Psoas muscle (tissue), 8 donors: ENCODE results near the gene DNAJB1. TPM values are rescaled to one million over a fixed set of nuclear protein-coding genes. Genes with fewer than 3 reads are reported as not detected.

Experiments used
- ATAC-seq, 4 donors: fragments of 200-7000 bp; cut with Tn5 transposase; one replicate each; pipeline ENCODE4 v1.9.1; 2020; ENCODE audit warnings: moderate library complexity in 3 of 4, mild to moderate bottlenecking in 2 of 4
- DNase-seq, 2 donors: peaks; one replicate each; pipeline ENCODE4 v3.0.0-alpha.2; 2020
- H3K27ac ChIP-seq: fragments of 200-600 bp; one replicate; pipeline ENCODE4 v1.8.0; 2022
- H3K27me3 ChIP-seq, 3 donors: fragments of 200-600 bp in 1 of 3; one replicate each; pipeline versions ENCODE4 v1.6.1 to v1.8.0; 2013 to 2022; ENCODE audit warnings: low read length in 2 of 3, mild to moderate bottlenecking in 2 of 3, moderate library complexity in 1 of 3; ENCODE audit not compliant: insufficient read depth in 3 of 3
- H3K36me3 ChIP-seq, 2 donors: fragments of 200-600 bp in 1 of 2; one replicate each; pipeline versions ENCODE4 v1.6.1 to v1.8.0; 2013 to 2022; ENCODE audit warnings: low read depth in 1 of 2, mild to moderate bottlenecking in 1 of 2, moderate library complexity in 1 of 2; ENCODE audit not compliant: insufficient read depth in 1 of 2
- H3K4me1 ChIP-seq: fragments of 200-600 bp; one replicate; pipeline ENCODE4 v1.8.0; 2022
- H3K4me3 ChIP-seq: fragments of 200-600 bp; one replicate; pipeline ENCODE4 v1.8.0; 2022; ENCODE audit warnings: mild to moderate bottlenecking
- H3K9me3 ChIP-seq: fragments of 200-600 bp; one replicate; pipeline ENCODE4 v1.8.0; 2022
- CTCF ChIP-seq: fragments of 200-600 bp; IDR thresholded peaks from one replicate; pipeline ENCODE4 v1.8.0; 2022; ENCODE audit warnings: antibody characterized with exemption
- WGBS, 3 donors: extraction: QIAGEN DNeasy Blood & Tissue Kit; methylation state at CpG; one replicate each; pipeline versions ENCODE4 v1.1.6 to v1.1.7; 2013; 5-methylcytosine and 5-hydroxymethylcytosine counted together
- intact Hi-C, 2 donors: fragments of 100-400 bp; cut with DNase I; formaldehyde crosslinking; loops; one replicate each; pipeline versions ENCODE4 v1.11.0 to v1.14.2; 2022
- polyA plus RNA-seq, 3 donors: library from polyadenylated mRNA; stranded (reverse); fragments of 200-250 nt; gene quantifications; one replicate each; pipeline ENCODE4 v1.2.3, GENCODE V29; 2013
- total RNA-seq, 4 donors: library from RNA; stranded (reverse); fragmentation: NEBNext Ultra II Directional in 2 of 4; extraction: Animal tissue kit (Norgen Biotek cat#: 25700) in 2 of 4; gene quantifications; one replicate each; pipeline versions ENCODE4 v1.2.1 to v1.2.4, GENCODE V29; 2021 to 2023
- donor health status: healthy with polysubstance abuse.
- donor health status: DM: no; HTN: no; CAD: no; lungs with moderate emphysema.
- donor health status: Bipolar disorder and iron deficiency.
- donor health status: healthy.
- donor health status: DM: yes; HTN: yes; CAD: no.
- donor health status: DM: no; HTN: no; CAD: no.
- donor health status: DM: no; HTN: no; CAD: no.
- donor health status: DM: yes; HTN: yes; CAD: no.

DNAJB1 gene
- total and polyA plus RNA-seq, 7 donors = 20.8 to 105 (median 32.6) TPM

- DNase-seq = peak; percentile 97 to 98
- Histone ChIP-seq H3K27me3 (no peaks in the 10 kb centered on the region), H3K4me3 (peak within 1 kb of the TSS; percentile 84), H3K9me3 (no peaks in the 10 kb centered on the region), H3K27ac (peak within 1 kb of the TSS; percentile 37), H3K36me3 (peaks cover 0 to 6% of the 10 kb centered on the region in 2 donors), H3K4me1 (peaks cover 11% of the 10 kb centered on the region)
- intact Hi-C loops = no loop called here
- no peak for TF ChIP-seq CTCF
- 2 to 4% (median 3%) methylated on average over 39 to 71 of the region's 71 CpGs for WGBS, 3 donors
- peak; percentile 97 to 98 (median 97) for ATAC-seq
These were observed 22.0 kb downstream of the DNAJB1 start, which contains the start of gene GIPC1 for GRCh38 chr19:14496029-14496833. TSS of gene GIPC1 (minus strand) at chr19:14496127. CDS start at chr19:14482976, 13,151 bp downstream.

- H3K36me3 ChIP-seq = peaks cover 0 to 10% of the 10 kb centered on the region in 2 donors
- H3K27me3 ChIP-seq = no peaks in the 10 kb centered on the region
- intact Hi-C loops = no loop called here
- peak overlapping the region; percentile 84 for H3K4me3 ChIP-seq
- ATAC-seq (peak in 3 of 4 donors; percentile 0 to 6 (median 2)), DNase-seq (no peak)
- H3K4me1 ChIP-seq = peaks cover 11% of the 10 kb centered on the region
- TF ChIP-seq CTCF = no peak
- H3K9me3 ChIP-seq = no peaks in the 10 kb centered on the region
- H3K27ac ChIP-seq = peak overlapping the region; percentile 37
- WGBS, 3 donors = 1% methylated on average over 10 to 28 of the region's 28 CpGs
These were observed 22.5 kb downstream of the DNAJB1 start for GRCh38 chr19:14495672-14496028.

GRCh38 chr19:14494910-14495671 is 23.1 kb downstream of the DNAJB1 start:
- WGBS, 3 donors = 31 to 46% (median 35%) methylated on average over 13 to 14 of the region's 14 CpGs
- peak overlapping the region; percentile 84 for H3K4me3 ChIP-seq
- H3K27me3 ChIP-seq = no peaks in the 10 kb centered on the region
- intact Hi-C loops = no loop called here
- DNase-seq = no peak
- TF ChIP-seq CTCF = no peak
- H3K36me3 ChIP-seq = peaks cover 0 to 16% of the 10 kb centered on the region in 2 donors
- H3K9me3 ChIP-seq = no peaks in the 10 kb centered on the region
- no peak for ATAC-seq
- peak overlapping the region; percentile 37 for H3K27ac ChIP-seq
- H3K4me1 ChIP-seq = peaks cover 11% of the 10 kb centered on the region

- ATAC-seq = no peak
- no peak overlapping the region for H3K4me3 ChIP-seq
- H3K36me3 ChIP-seq = peaks cover 0 to 23% of the 10 kb centered on the region in 2 donors
- H3K9me3 ChIP-seq = no peaks in the 10 kb centered on the region
- intact Hi-C loops = no loop called here
- no peak overlapping the region for H3K27ac ChIP-seq
- TF ChIP-seq CTCF = no peak
- H3K27me3 ChIP-seq = no peaks in the 10 kb centered on the region
- WGBS, 3 donors = 74 to 86% (median 77%) methylated on average over 4 of the region's 4 CpGs
- H3K4me1 ChIP-seq = peaks cover 11% of the 10 kb centered on the region
- DNase-seq = no peak
These were observed 23.8 kb downstream of the DNAJB1 start for GRCh38 chr19:14494411-14494810.
